Coronary artery (tissue), 2 donors: ENCODE measurements around the gene SPNS2.

ENCODE experiments used
- DNase-seq: peaks from one replicate; pipeline ENCODE4 v3.0.0-alpha.2; 2017; ENCODE audit warnings: low spot score
- H3K27ac ChIP-seq, 2 donors: fragments of 200-600 bp; sonication (generic); one replicate each; pipeline ENCODE4 v1.5.1; 2016 to 2019
- H3K4me3 ChIP-seq: fragments of 200-600 bp; sonication (generic); 2 replicates; pipeline ENCODE4 v1.5.1; 2016; ENCODE audit warnings: mild to moderate bottlenecking, moderate library complexity
- TF ChIP-seq, protein P1 (sequence below): fragments of 200-600 bp; sonication (generic); IDR thresholded peaks from one replicate; pipeline ENCODE4 v1.5.1; 2019; ENCODE audit warnings: antibody characterized with exemption

SPNS2 gene

GRCh38 chr17:4498461-4499397, at the start of gene SPNS2:
SPNS2 (plus strand) TSS chr17:4498881; CDS start chr17:4499048, 167 bp downstream.
- Histone ChIP-seq H3K27ac (peak within 1 kb of the TSS; percentile 44 to 86), H3K4me3 (peak within 1 kb of the TSS; percentile 69)
- DNase-seq, result no peak
- TF ChIP-seq, protein P1, sequence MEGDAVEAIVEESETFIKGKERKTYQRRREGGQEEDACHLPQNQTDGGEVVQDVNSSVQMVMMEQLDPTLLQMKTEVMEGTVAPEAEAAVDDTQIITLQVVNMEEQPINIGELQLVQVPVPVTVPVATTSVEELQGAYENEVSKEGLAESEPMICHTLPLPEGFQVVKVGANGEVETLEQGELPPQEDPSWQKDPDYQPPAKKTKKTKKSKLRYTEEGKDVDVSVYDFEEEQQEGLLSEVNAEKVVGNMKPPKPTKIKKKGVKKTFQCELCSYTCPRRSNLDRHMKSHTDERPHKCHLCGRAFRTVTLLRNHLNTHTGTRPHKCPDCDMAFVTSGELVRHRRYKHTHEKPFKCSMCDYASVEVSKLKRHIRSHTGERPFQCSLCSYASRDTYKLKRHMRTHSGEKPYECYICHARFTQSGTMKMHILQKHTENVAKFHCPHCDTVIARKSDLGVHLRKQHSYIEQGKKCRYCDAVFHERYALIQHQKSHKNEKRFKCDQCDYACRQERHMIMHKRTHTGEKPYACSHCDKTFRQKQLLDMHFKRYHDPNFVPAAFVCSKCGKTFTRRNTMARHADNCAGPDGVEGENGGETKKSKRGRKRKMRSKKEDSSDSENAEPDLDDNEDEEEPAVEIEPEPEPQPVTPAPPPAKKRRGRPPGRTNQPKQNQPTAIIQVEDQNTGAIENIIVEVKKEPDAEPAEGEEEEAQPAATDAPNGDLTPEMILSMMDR, result no peak

GRCh38 chr17:4449736-4450135, 48.9 kb upstream of the SPNS2 start:
- no peak for DNase-seq
- Histone ChIP-seq H3K4me3 (no peak overlapping the region), H3K27ac (no peak overlapping the region)
- TF ChIP-seq, protein P1, result no peak

DNA sequence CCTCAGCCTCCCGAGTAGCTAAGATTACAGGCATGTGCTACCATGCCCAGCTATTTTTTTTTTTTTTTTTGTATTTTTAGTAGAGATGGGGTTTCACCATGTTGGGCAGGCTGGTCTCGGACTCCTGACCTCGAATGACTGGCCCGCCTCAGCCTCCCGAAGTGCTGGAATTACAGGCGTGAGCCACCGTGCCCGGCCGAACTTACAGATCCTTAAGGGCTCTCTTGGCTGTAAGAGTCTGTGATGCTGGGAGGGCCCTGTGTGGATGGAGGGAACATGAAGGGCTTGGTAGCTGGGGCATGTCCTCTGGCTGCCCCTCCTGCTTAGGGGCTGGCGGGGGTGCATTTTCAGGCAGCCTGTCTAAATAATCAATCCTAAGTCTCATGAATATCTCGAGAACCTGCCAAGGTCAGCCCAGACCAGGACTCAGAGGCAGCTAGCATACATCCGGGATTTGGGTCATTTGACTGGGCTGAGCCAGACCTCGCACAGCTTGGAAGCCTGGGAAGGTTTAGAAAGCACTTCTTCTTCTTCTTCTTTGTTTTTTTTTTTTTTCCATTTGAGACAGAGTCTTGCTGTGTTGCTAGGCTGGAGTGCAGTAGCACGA, 47.9 kb upstream of the SPNS2 start:
- Histone ChIP-seq H3K4me3 (no peak overlapping the region), H3K27ac (no peak overlapping the region)
- TF ChIP-seq, protein P1, result no peak
- DNase-seq, result no peak

DNA sequence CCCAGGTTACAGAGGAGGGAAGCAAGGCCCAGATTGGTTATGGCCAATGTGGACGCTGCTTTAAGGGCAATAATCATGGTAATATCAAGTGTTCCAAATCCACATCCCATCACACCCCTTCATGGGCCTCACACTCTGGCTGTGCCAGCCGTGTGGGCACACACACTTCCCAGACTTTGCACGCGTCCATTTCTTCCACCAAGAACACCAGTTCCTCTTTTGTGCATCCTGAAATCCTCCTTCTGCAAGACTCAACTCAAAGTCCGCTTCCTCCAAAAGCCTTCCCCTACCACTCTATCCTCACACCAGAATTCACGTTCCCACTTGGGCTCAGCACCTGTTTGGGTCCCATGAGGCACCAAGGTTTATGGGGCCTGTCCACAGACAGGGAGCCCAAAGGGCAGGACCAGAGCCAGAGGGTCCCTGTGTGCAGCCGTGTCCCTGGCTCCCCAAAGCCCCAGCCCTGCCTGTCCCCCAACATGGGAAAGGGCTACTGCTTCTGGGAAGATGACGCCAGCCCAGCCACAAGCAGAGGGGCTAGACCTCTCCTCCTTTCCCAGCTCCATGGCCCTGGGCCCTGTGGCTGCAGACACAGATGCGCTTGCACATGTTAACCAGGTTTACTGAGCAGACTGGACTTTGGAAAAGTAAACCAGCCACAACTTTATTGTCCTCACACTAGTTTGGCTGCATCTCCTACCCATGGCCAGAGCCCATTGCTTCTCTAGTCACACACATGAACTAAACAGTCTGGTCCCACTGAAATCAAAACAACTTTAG, 44.7 kb upstream of the SPNS2 start:
- DNase-seq, result no peak
- TF ChIP-seq, protein P1, result no peak
- no peak overlapping the region for H3K4me3 ChIP-seq
- H3K27ac ChIP-seq, result no peak overlapping the region

- Histone ChIP-seq H3K4me3 (no peak overlapping the region), H3K27ac (no peak overlapping the region)
- TF ChIP-seq, protein P1, result no peak
- no peak for DNase-seq
Observed at GRCh38 chr17:4460661-4461060, 38.0 kb upstream of the SPNS2 start.

DNA sequence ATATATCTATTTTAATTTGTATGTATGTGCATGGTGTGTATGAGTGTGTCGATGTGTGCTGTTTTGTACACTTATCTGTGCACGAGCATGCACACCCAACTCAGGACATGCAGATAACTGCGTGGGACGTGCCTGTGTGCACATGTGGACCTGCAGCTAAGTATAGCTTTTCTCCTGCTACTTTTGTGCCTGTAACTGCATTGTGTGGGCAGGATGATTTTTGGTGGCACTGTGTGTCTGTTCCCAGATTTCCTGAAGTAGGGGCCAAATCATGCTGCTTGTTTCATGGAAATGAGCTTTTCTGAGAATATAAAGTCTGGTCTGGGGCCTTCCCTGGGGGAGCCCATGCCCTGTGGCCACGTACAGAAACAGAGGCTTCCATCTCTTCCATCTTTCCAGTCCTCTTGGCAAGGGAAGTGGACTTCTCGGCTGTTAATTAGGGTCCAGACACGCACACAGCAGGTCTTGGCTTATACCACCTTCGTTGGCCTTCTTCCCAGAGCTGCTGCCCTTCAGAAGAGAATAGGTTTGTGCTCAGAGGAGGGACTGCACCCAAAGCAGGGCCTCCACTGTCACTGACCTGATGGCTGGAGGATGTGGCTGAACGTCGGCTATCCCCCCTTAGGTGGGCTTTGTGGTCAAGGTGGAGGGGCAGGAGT, 34.7 kb upstream of the SPNS2 start:
- Histone ChIP-seq H3K4me3 (no peak overlapping the region), H3K27ac (no peak overlapping the region)
- DNase-seq, result no peak
- TF ChIP-seq, protein P1, result no peak
